ENCODE measurements around the gene ISM2. TPM values are rescaled to one million over a fixed set of nuclear protein-coding genes. Genes with fewer than 3 reads are reported as not detected.

Gene ISM2
- total and polyA plus RNA-seq, 2 of the 8 experiments (the other 6 are each of a cell fraction or from before 2014, with no cell fraction given): 0.52 to 0.79 TPM

DNA sequence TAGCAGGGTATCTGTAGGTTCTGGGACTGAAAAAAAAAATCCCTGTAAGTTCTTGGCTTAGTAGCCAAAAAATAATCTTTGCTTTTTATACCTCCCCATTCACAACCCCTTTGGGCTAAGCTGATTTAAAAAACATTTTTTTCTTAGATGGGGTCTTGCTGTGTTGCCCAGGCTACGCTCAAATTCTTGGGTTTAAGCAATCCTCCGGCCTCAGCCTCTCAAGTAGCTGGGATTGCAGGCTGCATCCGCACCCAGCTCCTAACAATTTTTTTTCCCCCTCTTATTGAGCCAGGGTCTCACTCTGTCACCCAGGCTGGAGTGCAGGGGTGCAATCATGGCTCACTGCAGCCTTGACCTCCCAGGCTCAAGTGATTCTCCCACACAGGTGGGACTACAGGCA lies 9.1 kb upstream of the ISM2 start:
- no peak overlapping the region for H3K14ac ChIP-seq (ENCODE audit: insufficient read length)
- no peak overlapping the region for H4K91ac ChIP-seq (replicated peaks; ENCODE audit: insufficient read length, low read length)
- H4K5ac ChIP-seq (ENCODE audit: insufficient read length, low read depth, low read length): no peak overlapping the region
- no peak overlapping the region for H4K8ac ChIP-seq (ENCODE audit: extremely low read depth, insufficient read depth, low read length)
- no peak overlapping the region for H2BK20ac ChIP-seq (ENCODE audit: low read length)
- no peak overlapping the region for H3K27ac ChIP-seq (ENCODE audit: low read depth, low read length)
- DNase-seq (ENCODE audit: low read depth in 1 of 2, low spot score in 2 of 2): no peak
- FAIRE-seq: no peak
- H2BK120ac ChIP-seq (replicated peaks; ENCODE audit: low read depth, low read length): no peak overlapping the region
- 96% methylated on average over 3 of the region's 3 CpGs; no CpG with 5 or more reads in 1 of the 2 experiments for WGBS, 2 experiments (ENCODE audit: extremely low coverage in 1 of 2, insufficient coverage in 1 of 2, insufficient read length in 1 of 2, insufficient replicate concordance in 2 of 2, low coverage in 1 of 2, low lambda C conversion rate in 2 of 2, missing lambda C conversion rate in 1 of 2)
- no peaks in the 10 kb centered on the region for H3K27me3 ChIP-seq (replicated peaks in 1 of 4; ENCODE audit: control insufficient read depth in 3 of 4, extremely low read depth in 1 of 4, insufficient read depth in 3 of 4, low read length in 3 of 4)
- H3K4me3 ChIP-seq (ENCODE audit: extremely low read depth in 1 of 4, insufficient read depth in 2 of 4, low read depth in 3 of 4, low read length in 4 of 4): no peak overlapping the region
- ChIA-PET CTCF (ENCODE audit: partially characterized antibody) (interaction anchor here (0.7 to 1.5 kb wide), 3 partner anchors 14 to 358 kb away, joined by 3 to 4 read pairs (median 4); no protein-coding TSS in a partner anchor), POLR2A (ENCODE audit: partially characterized antibody) (no interaction called here)
- no peak overlapping the region for H2BK12ac ChIP-seq (ENCODE audit: low read depth, low read length)
- no peak overlapping the region for H2BK15ac ChIP-seq (ENCODE audit: low read length)
- no peak overlapping the region for H2AFZ ChIP-seq (ENCODE audit: low read length)
- H3K4me2 ChIP-seq (ENCODE audit: insufficient read depth in 1 of 2, low read depth in 2 of 2, low read length in 2 of 2): no peak overlapping the region
- no peak overlapping the region for H3K23ac ChIP-seq (ENCODE audit: insufficient read length)
- no peak overlapping the region for H3K56ac ChIP-seq (replicated peaks; ENCODE audit: insufficient read length, low read depth, low read length)
- no peak overlapping the region for H3K4ac ChIP-seq (replicated peaks; ENCODE audit: insufficient read length, low read depth, low read length)
- H3K9ac ChIP-seq (replicated peaks in 1 of 4; ENCODE audit: extremely low read depth in 1 of 4, low read depth in 3 of 4, low read length in 3 of 4): no peak overlapping the region
- no peak overlapping the region for H2BK5ac ChIP-seq (ENCODE audit: low read depth, low read length)
- no peaks in the 10 kb centered on the region for H3K9me3 ChIP-seq (ENCODE audit: insufficient read depth in 2 of 2, low read depth in 1 of 2, low read length in 1 of 2)
- peaks cover 5 to 15% (median 11%) of the 10 kb centered on the region in 4 experiments for H3K36me3 ChIP-seq (ENCODE audit: control insufficient read depth in 2 of 4, insufficient read depth in 4 of 4, low read length in 3 of 4)
- H3K4me1 ChIP-seq (replicated peaks in 1 of 4; ENCODE audit: control insufficient read depth in 3 of 4, insufficient read depth in 4 of 4, low read length in 3 of 4): no peaks in the 10 kb centered on the region
- H3K79me1 ChIP-seq (ENCODE audit: low read depth, low read length): no peaks in the 10 kb centered on the region
- no peaks in the 10 kb centered on the region for H4K20me1 ChIP-seq (replicated peaks in 1 of 2; ENCODE audit: control insufficient read depth in 1 of 2, insufficient read depth in 2 of 2, low read length in 2 of 2)
- H2AK5ac ChIP-seq (ENCODE audit: low read depth, low read length): no peak overlapping the region
- H3K23me2 ChIP-seq (ENCODE audit: low read depth, low read length): no peaks in the 10 kb centered on the region
- no peaks in the 10 kb centered on the region for H3K79me2 ChIP-seq (ENCODE audit: control insufficient read depth in 1 of 2, insufficient read depth in 2 of 2, low read length in 2 of 2)
- no peak overlapping the region for H3K18ac ChIP-seq (ENCODE audit: extremely low read depth, low read length)
- TF ChIP-seq PHF8 (conservative IDR thresholded peaks at IDR 0.05; ENCODE audit: low read depth, low read length) (no peak), TEAD4 (IDR thresholded peaks at IDR 0.05; ENCODE audit: low read depth, low read length) (no peak), CEBPB (IDR thresholded peaks at IDR 0.05; ENCODE audit: low read depth, low read length) (no peak), SP2 (IDR thresholded peaks at IDR 0.05; ENCODE audit: low read length) (no peak), KDM4A (IDR thresholded peaks at IDR 0.05; ENCODE audit: low read depth, low read length, severe bottlenecking) (no peak), CTCF (IDR thresholded peaks at IDR 0.05; ENCODE audit: control extremely low read depth in 1 of 3, insufficient read depth in 1 of 3, low read depth in 1 of 3, low read length in 3 of 3) (no peak), SP1 (IDR thresholded peaks at IDR 0.05; ENCODE audit: low read depth, low read length) (no peak), POU5F1 (IDR thresholded peaks at IDR 0.05; ENCODE audit: low read depth, low read length) (no peak), CTBP2 (IDR thresholded peaks at IDR 0.05; ENCODE audit: borderline replicate concordance, insufficient read depth, insufficient read length, low read length) (no peak), KDM1A (IDR thresholded peaks at IDR 0.05; ENCODE audit: borderline replicate concordance, low read length) (no peak), ZNF274 (IDR thresholded peaks at IDR 0.05; ENCODE audit: borderline replicate concordance, extremely low read depth, low read length) (no peak), EZH2 (IDR thresholded peaks at IDR 0.05; ENCODE audit: low read depth, low read length, severe bottlenecking) (no peak)

Measured in H1 (cell line).